Bronchial epithelial cell (primary cell): ENCODE measurements around the gene DAB1. TPM values are rescaled to one million over a fixed set of nuclear protein-coding genes. Genes with fewer than 3 reads are reported as not detected.

ENCODE experiments used
- DNase-seq: peaks from one replicate; pipeline ENCODE4 v3.0.0-alpha.2; 2010; ENCODE audit warnings: low read depth
- FAIRE-seq: peaks from 2 replicates; lab custom pipeline; 2011; peaks lifted over from hg19 to GRCh38; lab: Jason Lieb, UNC
- H3K27me3 ChIP-seq: 2 replicates; pipeline ENCODE4 v1.5.1; 2011; ENCODE audit warnings: low read length; ENCODE audit not compliant: control insufficient read depth, insufficient read depth
- H3K36me3 ChIP-seq: 2 replicates; pipeline ENCODE4 v1.5.1; 2011; ENCODE audit warnings: low read length; ENCODE audit not compliant: control insufficient read depth, insufficient read depth
- H3K4me3 ChIP-seq: 2 replicates; pipeline ENCODE4 v1.5.1; 2011; ENCODE audit warnings: mild to moderate bottlenecking, low read depth, low read length, control low read depth
- total RNA-seq: library from RNA; depleted of rRNA; stranded (reverse); fragments of >200 nt; gene quantifications from 2 replicates; pipeline ENCODE4 v1.2.1, GENCODE V29; 2014
- TF ChIP-seq, protein P1 (sequence below): IDR thresholded peaks from 2 replicates; pipeline ENCODE4 v1.5.1; 2011; ENCODE audit warnings: mild to moderate bottlenecking, moderate library complexity, low read length, control low read depth, inconsistent platforms; ENCODE audit not compliant: insufficient read depth, severe bottlenecking

The DAB1 gene
- total RNA-seq, 1 donor from 2014 or later = not detected

DNA sequence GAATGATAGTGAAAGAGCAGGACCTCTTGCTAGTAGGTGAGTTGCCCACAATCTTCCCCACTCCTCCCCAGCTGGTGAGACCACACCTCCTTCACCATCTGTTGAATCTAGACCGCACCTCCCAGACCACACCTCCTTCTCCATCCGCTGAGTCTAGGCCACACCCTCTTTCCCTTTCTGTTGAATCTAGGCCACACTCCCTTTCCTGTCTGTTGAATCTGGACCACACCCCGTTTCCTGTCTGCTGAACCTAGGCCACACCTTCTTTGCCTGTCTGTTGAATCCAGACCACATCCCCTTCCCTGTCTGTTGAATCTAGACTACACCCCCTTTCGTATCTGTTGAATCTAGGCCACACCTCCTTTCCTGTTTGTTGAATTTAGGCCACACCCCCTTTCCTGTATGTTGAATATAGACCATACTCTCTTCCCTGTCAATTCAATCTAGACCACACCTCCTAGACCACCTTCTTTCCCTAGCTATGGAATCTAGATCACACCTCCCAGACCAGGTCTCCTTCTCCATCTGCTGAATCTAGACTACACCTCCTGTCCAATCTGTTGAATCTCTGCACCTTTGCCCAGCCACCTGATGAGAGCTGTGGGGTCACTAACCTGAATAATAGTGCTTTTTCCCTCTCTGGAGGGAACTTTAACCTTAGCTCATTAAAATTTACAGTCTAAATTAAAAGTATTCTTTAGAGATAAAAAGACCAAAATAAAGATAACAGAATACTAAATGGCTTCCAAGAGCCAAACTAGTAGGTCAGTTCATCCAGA is 116.3 kb downstream of the DAB1 start:
- peak; percentile 42 for DNase-seq
- H3K27me3 ChIP-seq = no peaks in the 10 kb centered on the region
- FAIRE-seq = peak; percentile 13
- H3K4me3 ChIP-seq = no peak overlapping the region
- TF ChIP-seq, protein P1, sequence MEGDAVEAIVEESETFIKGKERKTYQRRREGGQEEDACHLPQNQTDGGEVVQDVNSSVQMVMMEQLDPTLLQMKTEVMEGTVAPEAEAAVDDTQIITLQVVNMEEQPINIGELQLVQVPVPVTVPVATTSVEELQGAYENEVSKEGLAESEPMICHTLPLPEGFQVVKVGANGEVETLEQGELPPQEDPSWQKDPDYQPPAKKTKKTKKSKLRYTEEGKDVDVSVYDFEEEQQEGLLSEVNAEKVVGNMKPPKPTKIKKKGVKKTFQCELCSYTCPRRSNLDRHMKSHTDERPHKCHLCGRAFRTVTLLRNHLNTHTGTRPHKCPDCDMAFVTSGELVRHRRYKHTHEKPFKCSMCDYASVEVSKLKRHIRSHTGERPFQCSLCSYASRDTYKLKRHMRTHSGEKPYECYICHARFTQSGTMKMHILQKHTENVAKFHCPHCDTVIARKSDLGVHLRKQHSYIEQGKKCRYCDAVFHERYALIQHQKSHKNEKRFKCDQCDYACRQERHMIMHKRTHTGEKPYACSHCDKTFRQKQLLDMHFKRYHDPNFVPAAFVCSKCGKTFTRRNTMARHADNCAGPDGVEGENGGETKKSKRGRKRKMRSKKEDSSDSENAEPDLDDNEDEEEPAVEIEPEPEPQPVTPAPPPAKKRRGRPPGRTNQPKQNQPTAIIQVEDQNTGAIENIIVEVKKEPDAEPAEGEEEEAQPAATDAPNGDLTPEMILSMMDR = no peak
- H3K36me3 ChIP-seq = no peaks in the 10 kb centered on the region

DNA sequence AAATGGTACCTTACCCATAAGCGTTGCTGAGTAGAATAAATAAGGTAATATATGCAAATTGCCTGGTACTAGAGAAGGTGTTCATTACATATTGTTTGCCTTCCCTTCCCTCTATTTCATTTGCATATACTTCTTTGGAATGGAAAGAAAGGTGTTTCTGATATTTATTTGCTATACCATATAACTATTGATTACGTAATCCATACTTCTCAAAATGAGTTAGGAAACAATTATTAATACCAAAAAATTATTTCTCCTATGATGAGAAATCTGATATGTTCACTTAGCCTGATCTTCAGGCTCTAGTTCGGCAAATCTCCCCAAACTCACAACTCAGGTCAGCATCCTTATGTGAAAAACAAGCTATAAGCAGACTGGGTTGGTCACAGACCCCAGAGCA is 119.3 kb downstream of the DAB1 start:
- Histone ChIP-seq H3K27me3 (no peaks in the 10 kb centered on the region), H3K4me3 (no peak overlapping the region), H3K36me3 (no peaks in the 10 kb centered on the region)
- FAIRE-seq (no peak), DNase-seq (no peak)
- TF ChIP-seq, protein P1 = no peak

DNA sequence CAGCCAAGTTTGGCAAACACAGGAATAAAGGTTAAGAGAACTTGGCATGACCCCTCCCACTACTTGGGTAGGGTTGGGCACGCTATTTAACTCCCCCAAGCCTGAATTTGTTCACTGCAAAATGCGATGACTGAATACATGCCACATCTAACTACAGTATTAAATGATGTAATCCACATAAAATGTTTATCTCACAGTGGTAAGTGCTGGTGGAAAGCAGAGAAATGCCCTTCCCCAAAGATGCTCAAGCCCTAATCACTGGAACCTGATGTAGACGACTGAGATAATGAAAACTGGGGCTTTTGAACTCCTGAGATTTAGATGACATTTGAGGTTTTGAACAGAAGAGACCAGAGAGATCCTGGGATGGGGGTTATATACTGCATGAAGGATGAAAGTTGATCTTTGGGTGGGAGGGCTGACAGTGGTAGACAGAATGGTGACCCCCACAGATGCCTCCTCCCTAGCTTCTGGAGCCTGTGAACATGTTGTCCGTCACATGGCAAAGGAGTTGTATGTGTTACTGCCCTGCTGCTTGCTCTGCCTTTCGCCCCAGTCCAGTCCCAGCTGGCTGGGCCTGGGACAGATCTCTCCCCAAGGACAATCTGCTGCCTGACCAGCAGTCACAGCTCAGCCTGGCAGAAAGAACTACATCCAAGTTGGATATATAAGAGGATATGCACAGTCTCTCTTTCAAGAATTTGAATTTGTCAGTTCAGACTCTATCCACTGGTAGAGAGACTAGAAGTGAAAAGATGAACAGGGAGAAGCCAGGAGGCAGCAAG is 120.9 kb downstream of the DAB1 start:
- no peaks in the 10 kb centered on the region for H3K36me3 ChIP-seq
- no peaks in the 10 kb centered on the region for H3K27me3 ChIP-seq
- FAIRE-seq (no peak), DNase-seq (no peak)
- H3K4me3 ChIP-seq = no peak overlapping the region
- TF ChIP-seq, protein P1 = no peak

DNA sequence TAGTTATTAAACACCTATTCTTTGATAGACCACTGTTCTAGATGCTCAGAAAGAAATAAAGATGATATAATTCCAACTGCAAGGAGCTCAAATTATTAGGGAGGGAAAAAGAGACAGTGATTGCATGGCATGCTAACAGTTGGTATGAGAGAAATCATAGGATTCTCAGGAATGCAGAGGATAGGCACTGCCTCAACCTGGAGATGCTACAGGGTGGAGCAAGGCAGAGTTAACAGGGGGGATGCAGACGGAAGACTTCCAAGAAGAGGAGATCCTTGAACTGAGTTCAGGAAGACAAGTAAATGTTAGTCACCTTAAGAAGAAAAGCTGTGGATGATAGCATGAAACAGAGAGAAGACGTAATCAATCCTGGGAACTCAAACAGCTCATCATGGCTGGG is 123.7 kb downstream of the DAB1 start:
- H3K4me3 ChIP-seq = no peak overlapping the region
- no peak for FAIRE-seq
- TF ChIP-seq, protein P1 = no peak
- H3K36me3 ChIP-seq = no peaks in the 10 kb centered on the region
- H3K27me3 ChIP-seq = no peaks in the 10 kb centered on the region
- no peak for DNase-seq

DNA sequence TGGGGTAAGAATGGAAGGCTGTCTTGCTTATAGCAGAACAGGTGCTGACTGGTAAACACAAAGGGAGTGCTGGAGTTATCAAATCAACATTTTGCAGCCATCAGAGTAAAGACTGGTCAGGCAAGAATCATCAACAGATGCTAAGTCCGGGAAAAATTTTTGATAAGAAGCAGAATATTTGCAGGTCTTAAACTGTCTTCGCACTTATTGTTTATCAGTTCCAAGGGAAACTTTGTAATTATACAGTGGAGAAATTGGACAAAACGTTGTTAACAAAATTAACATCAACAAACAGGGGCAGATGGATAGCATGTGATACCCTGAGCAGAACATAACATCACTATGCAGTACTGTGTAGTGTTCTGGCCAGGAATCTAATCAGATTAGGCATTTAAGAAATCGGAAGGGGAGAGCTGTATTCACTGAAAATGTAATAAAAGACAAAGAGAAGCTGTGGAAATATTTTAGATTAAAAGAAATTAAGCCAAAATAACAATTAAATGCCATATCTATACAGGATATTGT is 127.1 kb downstream of the DAB1 start:
- TF ChIP-seq, protein P1 = no peak
- FAIRE-seq (no peak), DNase-seq (no peak)
- H3K36me3 ChIP-seq = no peaks in the 10 kb centered on the region
- no peaks in the 10 kb centered on the region for H3K27me3 ChIP-seq
- no peak overlapping the region for H3K4me3 ChIP-seq
